Esophagus muscularis mucosa (tissue), 4 donors: ENCODE results near the gene TBX19. TPM values are rescaled to one million over a fixed set of nuclear protein-coding genes. Genes with fewer than 3 reads are reported as not detected.

ENCODE experiments used
- DNase-seq: peaks from one replicate; pipeline ENCODE4 v3.0.0-alpha.2; 2017; ENCODE audit errors: extremely low spot score
- H3K27ac ChIP-seq, 4 donors: fragments of 200-600 bp; sonication (generic); replicated peaks in 1 of 4; 1 replicate in 3 of 4; 2 replicates in 1 of 4; pipeline ENCODE4 v1.5.1; 2016 to 2019; ENCODE audit warnings: mild to moderate bottlenecking in 1 of 4
- H3K27me3 ChIP-seq, 4 donors: fragments of 200-600 bp; sonication (generic); one replicate each; pipeline versions ENCODE4 v1.5.1 to v1.6.0; 2016 to 2019
- H3K36me3 ChIP-seq, 4 donors: fragments of 200-600 bp; sonication (generic); one replicate each; pipeline ENCODE4 v1.5.1; 2016 to 2019
- H3K4me1 ChIP-seq, 4 donors: fragments of 200-600 bp; sonication (generic); one replicate each; pipeline ENCODE4 v1.5.1; 2016 to 2019
- H3K4me3 ChIP-seq, 4 donors: fragments of 200-600 bp; sonication (generic); 1 replicate in 2 of 4; 2 replicates in 2 of 4; pipeline ENCODE4 v1.5.1; 2016 to 2019; ENCODE audit warnings: mild to moderate bottlenecking in 4 of 4, moderate library complexity in 1 of 4
- H3K9me3 ChIP-seq, 4 donors: fragments of 200-600 bp; sonication (generic); 1 replicate in 3 of 4; 2 replicates in 1 of 4; pipeline ENCODE4 v1.5.1; 2016 to 2019
- CTCF ChIP-seq, 3 experiments: fragments of 200-600 bp in 2 of 3; fragments of 450-650 bp in 1 of 3; sonication (generic) in 2 of 3; IDR thresholded peaks; one replicate each; pipeline ENCODE4 v1.5.1; 2017 to 2019; ENCODE audit warnings: antibody characterized with exemption in 3 of 3, mild to moderate bottlenecking in 2 of 3, moderate library complexity in 1 of 3
- EP300 ChIP-seq: sonication (generic); formaldehyde crosslinking; IDR thresholded peaks from one replicate; pipeline ENCODE4 v1.6.1; 2017; ENCODE audit warnings: antibody characterized with exemption
- POLR2A ChIP-seq: fragments of 450-650 bp; IDR thresholded peaks from one replicate; pipeline ENCODE4 v1.6.1; 2017; ENCODE audit warnings: antibody characterized with exemption, moderate library complexity, mild to moderate bottlenecking, low read depth
- POLR2AphosphoS5 ChIP-seq, 2 donors: sonication (generic); formaldehyde crosslinking; IDR thresholded peaks; one replicate each; pipeline ENCODE4 v1.6.1; 2017; ENCODE audit warnings: antibody characterized with exemption in 2 of 2
- WGBS: methylation state at CpG from one replicate; pipeline ENCODE4 v1.1.5; 2018; 5-methylcytosine and 5-hydroxymethylcytosine counted together
- intact Hi-C: fragments of 100-400 bp; cut with DNase I; formaldehyde crosslinking; loops from one replicate; pipeline ENCODE4 v1.15.1; 2023
- total RNA-seq, 4 donors: library from RNA; depleted of rRNA; stranded (reverse); fragments of >200 nt; gene quantifications; one replicate each; pipeline versions ENCODE4 v1.1.0 to v1.2.1, GENCODE V29; 2016

TBX19 gene
- total RNA-seq, 4 donors from 2014 or later, result 0.83 to 2.0 (median 1.1) TPM

GRCh38 chr1:168303716-168304540, 23.3 kb downstream of the TBX19 start:
- H3K36me3 ChIP-seq, result peaks cover 0 to 17% (median 0%) of the 10 kb centered on the region in 4 donors
- intact Hi-C loops, result no loop called here
- H3K9me3 ChIP-seq, result no peaks in the 10 kb centered on the region
- H3K27me3 ChIP-seq, result no peaks in the 10 kb centered on the region
- no peak for DNase-seq
- TF ChIP-seq EP300 (no peak), POLR2AphosphoS5 (IDR thresholded peaks at IDR 0.05) (no peak), CTCF (IDR thresholded peaks at IDR 0.05) (no peak), POLR2A (no peak)
- 81% methylated on average over 7 of the region's 7 CpGs for WGBS
- no peak overlapping the region for H3K4me3 ChIP-seq
- no peaks in the 10 kb centered on the region for H3K4me1 ChIP-seq
- H3K27ac ChIP-seq, result no peak overlapping the region

- intact Hi-C loops, result no loop called here
- peaks cover 0 to 25% (median 0%) of the 10 kb centered on the region in 4 donors for H3K36me3 ChIP-seq
Measured at GRCh38 chr1:168304865-168305264, 24.2 kb downstream of the TBX19 start.

GRCh38 chr1:168312718-168313604, 32.3 kb downstream of the TBX19 start:
- Histone ChIP-seq H3K9me3 (no peaks in the 10 kb centered on the region), H3K27ac (no peak overlapping the region), H3K4me1 (no peaks in the 10 kb centered on the region), H3K36me3 (peaks cover 0 to 35% (median 1%) of the 10 kb centered on the region in 4 donors), H3K27me3 (no peaks in the 10 kb centered on the region), H3K4me3 (no peak overlapping the region)
- no peak for TF ChIP-seq CTCF (IDR thresholded peaks at IDR 0.05)
- TF ChIP-seq POLR2A, result no peak
- TF ChIP-seq EP300, result no peak
- no peak for TF ChIP-seq POLR2AphosphoS5 (IDR thresholded peaks at IDR 0.05)
- WGBS, result 85% methylated on average over 5 of the region's 12 CpGs
- intact Hi-C loops, result no loop called here
- DNase-seq, result no peak

More at GRCh38 chr1:168304865-168305264, 24.2 kb downstream of the TBX19 start:
- TF ChIP-seq EP300, result no peak
- no peak for TF ChIP-seq CTCF (IDR thresholded peaks at IDR 0.05)
- Histone ChIP-seq H3K27ac (no peak overlapping the region), H3K4me3 (no peak overlapping the region), H3K27me3 (no peaks in the 10 kb centered on the region), H3K9me3 (no peaks in the 10 kb centered on the region), H3K4me1 (no peaks in the 10 kb centered on the region)
- 97% methylated on average over 5 of the region's 5 CpGs for WGBS
- no peak for DNase-seq

- Histone ChIP-seq H3K36me3 (peaks cover 0 to 19% (median 1%) of the 10 kb centered on the region in 4 donors), H3K27ac (no peak overlapping the region), H3K27me3 (no peaks in the 10 kb centered on the region), H3K4me3 (no peak overlapping the region), H3K4me1 (peaks cover 0 to 2% (median 1%) of the 10 kb centered on the region in 4 donors), H3K9me3 (no peaks in the 10 kb centered on the region)
- DNase-seq, result no peak
- intact Hi-C loops, result no loop called here
- WGBS, result 92% methylated on average over 1 of the region's 1 CpG
- no peak for TF ChIP-seq CTCF (IDR thresholded peaks at IDR 0.05)
- no peak for TF ChIP-seq POLR2A
- TF ChIP-seq POLR2AphosphoS5 (IDR thresholded peaks at IDR 0.05), result no peak
- TF ChIP-seq EP300, result no peak
Measured at GRCh38 chr1:168316142-168316541, 35.5 kb downstream of the TBX19 start.
